ENCODE data around the gene FAM114A2.

Gene FAM114A2

DNA sequence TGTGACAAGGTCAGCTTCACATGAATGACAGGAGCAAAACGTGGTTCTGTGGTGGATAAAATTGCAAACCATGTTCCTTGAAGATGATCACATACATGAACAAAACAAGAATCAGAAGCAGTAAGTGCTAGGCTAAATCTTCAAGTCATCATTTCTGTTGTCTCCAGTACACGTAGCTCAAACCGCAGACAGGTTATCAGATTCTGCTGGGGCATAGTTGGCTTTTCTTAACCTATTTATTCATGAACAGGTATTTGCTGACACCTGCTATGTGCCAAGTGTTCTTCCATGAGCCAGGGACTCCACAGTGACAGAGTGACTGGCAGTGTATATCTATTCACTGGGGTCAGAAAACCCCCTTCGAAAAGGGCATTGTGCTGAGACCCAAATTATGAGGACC, 20.9 kb upstream of the FAM114A2 start:
- no peak for TF ChIP-seq CTCF (conservative IDR thresholded peaks at IDR 0.05)
- no peak for TF ChIP-seq ZFX (IDR thresholded peaks at IDR 0.05)
- no peak overlapping the region for H3K27ac ChIP-seq

DNA sequence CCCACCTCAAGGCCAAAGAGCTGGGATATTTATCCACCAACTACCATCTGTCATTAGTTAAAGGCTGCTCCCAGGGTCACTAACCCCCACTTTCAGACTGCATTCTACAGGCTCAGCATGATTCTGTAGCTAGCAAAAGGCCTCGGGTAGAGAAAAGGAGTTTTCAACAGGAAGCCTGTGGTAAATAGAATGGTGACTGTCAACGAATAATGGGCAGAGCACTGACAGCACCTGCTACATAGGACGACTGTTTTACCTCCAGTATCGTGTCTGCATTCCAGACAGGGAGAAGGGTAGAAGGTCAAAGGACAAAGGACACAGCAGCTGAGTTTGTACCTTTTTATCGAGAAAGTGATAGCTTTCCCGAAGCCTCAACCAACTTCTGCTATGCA, 20.3 kb upstream of the FAM114A2 start:
- no peak overlapping the region for H3K27ac ChIP-seq
- TF ChIP-seq CTCF (conservative IDR thresholded peaks at IDR 0.05) (no peak), ZFX (IDR thresholded peaks at IDR 0.05) (no peak)

GRCh38 chr5:154058055-154059038, 19.6 kb upstream of the FAM114A2 start:
- H3K27ac ChIP-seq, result no peak overlapping the region
- TF ChIP-seq ZFX (IDR thresholded peaks at IDR 0.05), result no peak
- no peak for TF ChIP-seq CTCF (conservative IDR thresholded peaks at IDR 0.05)

DNA sequence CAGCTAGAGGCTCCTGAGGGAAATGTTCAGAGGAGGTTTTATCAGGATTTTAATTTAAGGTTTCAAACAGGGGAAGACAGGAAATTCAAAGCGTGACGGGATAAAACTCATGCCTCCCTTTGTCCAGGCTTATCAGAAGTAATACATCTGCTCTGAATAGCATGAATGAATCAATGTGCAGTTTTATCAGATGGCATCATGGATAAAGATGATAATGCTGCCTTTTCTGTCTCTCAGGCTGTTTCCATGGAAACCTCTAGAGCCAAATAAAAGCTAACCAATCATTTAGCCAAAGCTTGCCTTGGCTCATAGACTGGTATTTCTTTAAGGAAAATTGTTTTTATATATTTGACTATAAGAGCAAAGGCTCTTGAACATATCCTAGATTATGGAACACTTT, 16.5 kb upstream of the FAM114A2 start:
- no peak overlapping the region for H3K27ac ChIP-seq
- no peak for TF ChIP-seq ZFX (IDR thresholded peaks at IDR 0.05)

DNA sequence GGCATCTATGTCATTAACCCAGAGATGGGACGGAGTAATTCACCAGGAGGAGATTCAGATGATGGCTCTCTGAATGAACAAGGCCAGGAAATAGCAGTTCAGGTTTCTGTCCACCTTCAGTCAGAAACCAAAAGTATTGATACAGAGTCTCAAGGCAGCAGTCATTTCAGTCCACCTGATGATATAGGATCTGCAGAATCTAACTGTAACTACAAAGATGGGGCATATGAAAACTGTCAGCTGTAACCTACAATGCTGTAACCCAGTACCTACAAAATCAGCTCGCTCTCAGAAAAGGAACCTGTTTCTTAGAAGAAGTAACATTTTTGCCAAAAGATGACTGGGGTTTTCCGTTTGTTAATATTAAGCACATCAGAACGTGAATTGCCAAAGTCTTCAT, 14.8 kb upstream of the FAM114A2 start:
- no peak for TF ChIP-seq CTCF (conservative IDR thresholded peaks at IDR 0.05)
- TF ChIP-seq ZFX (IDR thresholded peaks at IDR 0.05), result no peak
- H3K27ac ChIP-seq, result no peak overlapping the region

DNA sequence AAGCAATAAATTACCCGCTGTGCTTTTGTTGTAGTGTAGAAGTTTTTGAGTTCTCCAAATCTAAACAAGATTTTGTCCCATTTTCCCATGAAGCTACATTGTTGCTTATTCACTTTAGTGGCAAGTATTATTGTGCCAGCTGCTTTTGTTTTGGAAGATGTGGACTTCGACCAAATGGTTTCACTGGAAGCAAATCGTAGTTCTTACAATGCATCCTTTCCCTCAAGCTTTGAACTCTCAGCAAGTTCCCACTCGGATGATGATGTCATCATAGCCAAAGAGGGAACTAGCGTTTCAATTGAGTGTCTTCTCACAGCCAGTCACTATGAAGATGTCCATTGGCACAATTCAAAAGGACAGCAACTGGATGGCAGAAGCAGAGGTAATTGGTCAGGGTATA, 10.9 kb upstream of the FAM114A2 start:
- TF ChIP-seq CTCF (conservative IDR thresholded peaks at IDR 0.05) (no peak), ZFX (IDR thresholded peaks at IDR 0.05) (no peak)

DNA sequence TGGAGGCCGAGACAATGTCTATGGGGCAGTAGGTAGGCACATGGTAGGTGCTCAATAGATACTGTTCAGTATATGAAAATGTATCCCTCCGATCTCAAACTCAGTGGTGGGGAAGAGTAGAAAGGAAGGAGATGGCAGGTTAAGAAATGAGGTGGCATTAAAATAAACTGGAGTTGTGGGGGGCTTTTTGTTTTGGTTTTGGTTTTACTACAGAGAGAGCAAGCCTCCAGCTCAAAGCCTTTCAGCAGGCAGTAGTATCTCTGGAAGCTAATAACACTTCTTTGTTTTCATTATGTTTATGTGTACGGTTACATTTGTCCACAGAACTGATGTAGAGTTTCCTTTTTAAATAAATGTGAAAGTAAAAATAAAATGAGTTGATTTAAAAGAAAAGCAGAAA, 8.6 kb upstream of the FAM114A2 start:
- TF ChIP-seq ZFX (IDR thresholded peaks at IDR 0.05) (no peak), CTCF (conservative IDR thresholded peaks at IDR 0.05) (no peak)
- H3K27ac ChIP-seq, result no peak overlapping the region

More for the DNA sequence above, 10.9 kb upstream of the FAM114A2 start:
- H3K27ac ChIP-seq, result no peak overlapping the region

DNA sequence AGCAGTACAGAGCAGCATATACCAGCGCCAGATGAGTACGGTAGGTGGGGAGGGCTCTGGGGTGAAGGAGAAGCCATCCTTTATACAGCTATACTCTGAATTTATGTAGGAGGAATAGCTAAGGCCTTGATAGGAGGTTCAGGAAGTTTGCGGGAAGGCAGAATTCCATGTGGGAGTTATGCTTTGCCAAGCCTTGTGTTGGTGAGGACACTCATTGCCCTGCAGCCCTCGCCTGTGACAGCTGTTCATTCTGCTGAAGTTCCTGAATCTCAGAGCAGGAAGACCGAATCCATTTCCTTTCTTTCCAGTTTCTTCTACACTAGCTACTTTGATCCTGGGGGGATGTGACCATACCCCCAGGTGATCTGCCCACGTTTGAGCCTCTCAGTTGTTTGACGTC, 7.8 kb upstream of the FAM114A2 start:
- TF ChIP-seq ZFX (IDR thresholded peaks at IDR 0.05) (no peak), CTCF (conservative IDR thresholded peaks at IDR 0.05) (no peak)

More for the DNA sequence above, 7.8 kb upstream of the FAM114A2 start:
- no peak overlapping the region for H3K27ac ChIP-seq

Data from C4-2B (cell line).